GM23338 (cell line): ENCODE data around the gene SIGLEC15. TPM values are rescaled to one million over a fixed set of nuclear protein-coding genes. Genes with fewer than 3 reads are reported as not detected.
A peak's percentile ranks its signal among the peaks of the same experiment; 100 is the strongest.

Experiments
- ATAC-seq: fragments of 200-7000 bp; cut with Tn5 transposase; 3 replicates; pipeline ENCODE4 v1.9.1; 2020
- DNase-seq: peaks from one replicate; pipeline ENCODE4 v3.0.0-alpha.2; 2015; ENCODE audit warnings: low spot score
- H2AFZ ChIP-seq: fragments of 200-600 bp; sonication (generic); 2 replicates; pipeline ENCODE4 v1.8.0; 2016; ENCODE audit warnings: antibody characterized with exemption, mild to moderate bottlenecking, moderate library complexity
- H3F3A ChIP-seq: fragments of 200-600 bp; sonication (generic); replicated peaks from 2 replicates; pipeline ENCODE4 v1.8.0; 2017; ENCODE audit warnings: antibody characterized with exemption, mixed run types, low read depth
- H3K27ac ChIP-seq: fragments of 200-600 bp; sonication (generic); 2 replicates; pipeline ENCODE4 v1.6.1; 2016; ENCODE audit warnings: low read depth
- H3K27me3 ChIP-seq: fragments of 200-600 bp; sonication (generic); 2 replicates; pipeline ENCODE4 v1.8.0; 2016; ENCODE audit warnings: mild to moderate bottlenecking, mixed run types, moderate library complexity; ENCODE audit not compliant: insufficient read depth
- H3K36me3 ChIP-seq: fragments of 200-600 bp; sonication (generic); 2 replicates; pipeline ENCODE4 v1.8.0; 2016; ENCODE audit warnings: mild to moderate bottlenecking; ENCODE audit not compliant: insufficient read depth
- H3K4me1 ChIP-seq: fragments of 200-600 bp; sonication (generic); 2 replicates; pipeline ENCODE4 v1.8.0; 2016; ENCODE audit warnings: mild to moderate bottlenecking, moderate library complexity; ENCODE audit not compliant: insufficient read depth
- H3K4me2 ChIP-seq: fragments of 200-600 bp; sonication (generic); 2 replicates; pipeline ENCODE4 v1.7.1; 2017; ENCODE audit warnings: mixed run types
- H3K4me3 ChIP-seq: fragments of 200-600 bp; sonication (generic); 2 replicates; pipeline ENCODE4 v1.6.1; 2016; ENCODE audit warnings: mixed run types
- H3K79me2 ChIP-seq: fragments of 200-600 bp; sonication (generic); replicated peaks from 2 replicates; pipeline ENCODE4 v1.8.0; 2017; ENCODE audit warnings: mild to moderate bottlenecking; ENCODE audit not compliant: insufficient read depth
- H3K9me2 ChIP-seq: fragments of 200-600 bp; sonication (generic); 2 replicates; pipeline ENCODE4 v1.8.0; 2017; ENCODE audit not compliant: insufficient read depth
- H4K20me1 ChIP-seq: fragments of 200-600 bp; sonication (generic); replicated peaks from 2 replicates; pipeline ENCODE4 v1.8.0; 2017; ENCODE audit warnings: mild to moderate bottlenecking; ENCODE audit not compliant: insufficient read depth
- H3K27ac Mint-ChIP-seq: 2 replicates; pipeline ENCODE4 v1.8.0; 2020; ENCODE audit warnings: inconsistent platforms, mild to moderate bottlenecking, moderate library complexity, mixed read lengths
- H3K27me3 Mint-ChIP-seq: 3 replicates; pipeline ENCODE4 v1.8.0; 2022; ENCODE audit warnings: low read depth, mild to moderate bottlenecking, moderate library complexity, mixed read lengths, inconsistent platforms; ENCODE audit not compliant: insufficient read depth, poor library complexity
- H3K36me3 Mint-ChIP-seq: 3 replicates; pipeline ENCODE4 v1.8.0; 2021; ENCODE audit warnings: low read depth, mild to moderate bottlenecking, inconsistent platforms, moderate library complexity, mixed read lengths
- H3K4me1 Mint-ChIP-seq: 3 replicates; pipeline ENCODE4 v1.8.0; 2020; ENCODE audit warnings: mild to moderate bottlenecking, inconsistent platforms, mixed read lengths
- H3K4me3 Mint-ChIP-seq: 3 replicates; pipeline ENCODE4 v1.8.0; 2021; ENCODE audit warnings: moderate library complexity, mild to moderate bottlenecking, inconsistent platforms, mixed read lengths
- H3K9me3 Mint-ChIP-seq: 3 replicates; pipeline ENCODE4 v1.8.0; 2020; ENCODE audit warnings: moderate library complexity, mild to moderate bottlenecking, inconsistent platforms, mixed read lengths
- CREB1 ChIP-seq: fragments of 250-450 bp; sonication (Bioruptor Pico); IDR thresholded peaks from 2 replicates; pipeline ENCODE4 v1.5.0; 2020; ENCODE audit warnings: low read depth, mild to moderate bottlenecking, moderate library complexity
- EZH2 ChIP-seq: fragments of 200-600 bp; sonication (generic); IDR thresholded peaks from one replicate; pipeline ENCODE4 v1.8.0; 2017; ENCODE audit warnings: antibody characterized with exemption, mild to moderate bottlenecking, low read depth; ENCODE audit not compliant: unreplicated experiment
- EZH2phosphoT487 ChIP-seq: fragments of 200-600 bp; sonication (generic); IDR thresholded peaks from one replicate; pipeline ENCODE4 v1.8.1; 2018; ENCODE audit warnings: antibody characterized with exemption; ENCODE audit not compliant: unreplicated experiment
- JUNB ChIP-seq: IDR thresholded peaks from one replicate; pipeline ENCODE4 v1.6.1; 2016; ENCODE audit warnings: antibody characterized with exemption; ENCODE audit not compliant: unreplicated experiment
- NANOG ChIP-seq: IDR thresholded peaks from 2 replicates; pipeline ENCODE4 v1.6.1; 2016; ENCODE audit warnings: antibody characterized with exemption, borderline replicate concordance
- ZNF114 ChIP-seq: fragments of 250-450 bp; sonication (Bioruptor Pico); IDR thresholded peaks from 2 replicates; pipeline ENCODE4 v1.5.0; 2020; ENCODE audit warnings: mild to moderate bottlenecking, moderate library complexity
- polyA plus RNA-seq: library from polyadenylated mRNA; unstranded; fragments of >200 nt; fragmentation: Nextera tagmentation; extraction: Ambion mirVana; gene quantifications from 2 replicates; pipeline ENCODE4 v1.2.1, GENCODE V29; 2016
- total RNA-seq: library from RNA; depleted of rRNA; stranded (reverse); fragments of >200 nt; shearing (Covaris generic); gene quantifications from 2 replicates; pipeline ENCODE4 v1.2.3, GENCODE V29; 2014
- TF ChIP-seq, protein P1 (sequence below): IDR thresholded peaks from 2 replicates; pipeline ENCODE4 v1.6.1; 2016; ENCODE audit warnings: antibody characterized with exemption
- TF ChIP-seq, protein P2 (sequence below): IDR thresholded peaks from one replicate; pipeline ENCODE4 v1.6.1; 2018; ENCODE audit warnings: antibody characterized with exemption; ENCODE audit not compliant: unreplicated experiment
- TF ChIP-seq, protein P3 (sequence below), 2 experiments: fragments of 200-600 bp in 1 of 2; sonication (generic) in 1 of 2; conservative IDR thresholded peaks; 2 replicates each; pipeline versions ENCODE4 v1.5.1 to v1.6.1; 2016 to 2017; ENCODE audit warnings: antibody characterized with exemption in 2 of 2, low read depth in 2 of 2, mild to moderate bottlenecking in 2 of 2, moderate library complexity in 1 of 2
- TF ChIP-seq, protein P4 (sequence below): fragments of 250-450 bp; sonication (Bioruptor Pico); IDR thresholded peaks from 2 replicates; pipeline ENCODE4 v1.5.0; 2020; ENCODE audit warnings: mild to moderate bottlenecking, moderate library complexity

SIGLEC15 gene
- total and polyA plus RNA-seq, 2 experiments from 2014 or later, result 0.29 TPM; not detected in 1

DNA sequence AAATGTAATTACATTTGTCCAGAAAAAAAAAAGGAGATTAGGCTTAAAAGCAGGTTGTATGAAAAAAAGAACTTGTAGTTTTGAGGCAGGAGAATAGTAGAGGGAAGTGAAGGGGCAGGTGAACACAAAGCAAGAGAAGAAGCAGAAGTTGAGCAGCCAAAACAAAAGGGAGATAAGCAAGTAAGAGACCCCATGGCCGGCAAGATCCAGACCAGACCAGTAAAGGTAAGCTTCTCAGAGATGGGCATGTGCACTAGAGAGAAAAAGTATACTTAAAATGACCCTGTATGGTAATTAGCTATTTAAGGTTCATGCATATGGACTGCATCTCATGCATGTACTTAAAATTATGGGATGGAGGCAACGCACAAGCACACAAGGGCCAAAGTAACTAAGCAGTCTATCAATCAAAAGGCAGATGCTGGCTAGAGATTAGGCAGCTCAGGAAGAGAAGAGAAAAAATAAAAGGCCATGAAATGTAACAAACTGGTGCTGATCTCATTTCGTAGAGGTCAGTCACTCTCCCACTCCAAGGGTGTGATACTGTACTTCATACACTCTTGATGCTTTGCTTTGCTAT is 9.7 kb downstream of the SIGLEC15 start (continued):
- no peak for TF ChIP-seq EZH2phosphoT487
- no peak for TF ChIP-seq JUNB
- TF ChIP-seq ZNF114 (CRISPR knock-in tag), result no peak
- TF ChIP-seq, protein P1, sequence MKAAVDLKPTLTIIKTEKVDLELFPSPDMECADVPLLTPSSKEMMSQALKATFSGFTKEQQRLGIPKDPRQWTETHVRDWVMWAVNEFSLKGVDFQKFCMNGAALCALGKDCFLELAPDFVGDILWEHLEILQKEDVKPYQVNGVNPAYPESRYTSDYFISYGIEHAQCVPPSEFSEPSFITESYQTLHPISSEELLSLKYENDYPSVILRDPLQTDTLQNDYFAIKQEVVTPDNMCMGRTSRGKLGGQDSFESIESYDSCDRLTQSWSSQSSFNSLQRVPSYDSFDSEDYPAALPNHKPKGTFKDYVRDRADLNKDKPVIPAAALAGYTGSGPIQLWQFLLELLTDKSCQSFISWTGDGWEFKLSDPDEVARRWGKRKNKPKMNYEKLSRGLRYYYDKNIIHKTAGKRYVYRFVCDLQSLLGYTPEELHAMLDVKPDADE, result no peak

DNA sequence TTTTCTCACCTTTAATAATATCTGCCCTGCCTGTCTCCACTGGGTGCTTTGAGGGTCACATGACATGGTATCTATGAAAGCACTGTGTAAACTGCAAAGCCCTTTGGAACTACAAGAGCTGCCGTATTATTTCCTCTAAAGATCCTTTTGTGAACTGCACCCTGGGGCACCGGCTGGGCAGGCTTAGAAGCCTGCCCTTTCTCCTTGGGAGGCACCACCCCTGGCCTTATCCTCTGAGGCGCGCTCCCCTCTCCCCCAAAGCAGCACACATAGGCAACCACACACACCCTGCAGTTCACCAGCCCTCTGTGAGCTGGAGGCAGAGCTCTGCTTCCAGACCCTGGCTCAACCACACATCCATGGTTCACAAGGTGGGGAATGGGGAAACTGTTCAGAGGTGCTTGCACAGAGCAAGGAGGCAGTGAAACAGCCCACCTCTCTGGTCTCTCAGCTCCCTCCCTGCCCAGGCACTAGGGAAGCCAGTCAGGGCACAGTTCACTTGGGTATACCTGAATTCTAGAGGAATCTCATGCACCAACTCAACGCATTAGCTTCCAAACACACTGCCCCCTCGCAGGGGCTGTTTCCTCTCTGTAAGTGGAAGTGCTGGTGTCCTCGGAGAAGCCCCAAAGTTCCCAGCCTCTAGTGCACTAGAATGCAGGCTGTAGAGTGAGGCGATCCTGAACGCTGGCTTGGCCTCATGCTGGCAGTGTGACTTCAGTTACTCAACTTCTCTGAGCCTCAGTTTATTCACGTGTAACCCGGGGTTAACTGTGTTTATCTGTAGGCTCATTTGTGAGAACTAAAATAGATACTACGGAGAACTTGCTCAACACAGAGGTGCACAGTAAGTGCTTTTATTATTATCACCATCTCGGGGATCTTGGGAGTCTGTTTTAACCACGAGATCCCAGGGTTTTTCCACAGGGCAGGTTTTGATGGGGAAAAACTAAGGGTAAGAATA is 11.0 kb downstream of the SIGLEC15 start:
- peak overlapping the region; percentile 84 for H2AFZ ChIP-seq
- 0 out of 2 replicates have a peak, but pooled peaks cover 4% of the 10 kb centered on the region for H3F3A ChIP-seq
- Mint-ChIP-seq H3K9me3 (no peaks in the 10 kb centered on the region), H3K27me3 (peaks cover 15% of the 10 kb centered on the region), H3K27ac (no peak overlapping the region), H3K4me1 (peaks cover 20% of the 10 kb centered on the region), H3K36me3 (no peaks in the 10 kb centered on the region; the same call in 2 of the 3 replicates), H3K4me3 (peak overlapping the region; percentile 54; the same call in 2 of the 3 replicates)
- H3K4me1 ChIP-seq, result peaks cover 15% of the 10 kb centered on the region; the same call in 1 of the 2 replicates
- H3K27ac ChIP-seq, result no peak overlapping the region
- peak; percentile 4 for ATAC-seq
- H4K20me1 ChIP-seq, result no peaks in the 10 kb centered on the region
- H3K36me3 ChIP-seq, result no peaks in the 10 kb centered on the region
- no peaks in the 10 kb centered on the region for H3K9me2 ChIP-seq
- H3K4me2 ChIP-seq, result peak overlapping the region; percentile 75
- H3K4me3 ChIP-seq, result peak overlapping the region; percentile 50
- no peaks in the 10 kb centered on the region for H3K79me2 ChIP-seq
- DNase-seq, result no peak
- H3K27me3 ChIP-seq, result peaks cover 27% of the 10 kb centered on the region
- TF ChIP-seq EZH2 (no peak), NANOG (no peak), CREB1 (no peak), ZNF114 (CRISPR knock-in tag) (no peak)
- TF ChIP-seq, protein P2, sequence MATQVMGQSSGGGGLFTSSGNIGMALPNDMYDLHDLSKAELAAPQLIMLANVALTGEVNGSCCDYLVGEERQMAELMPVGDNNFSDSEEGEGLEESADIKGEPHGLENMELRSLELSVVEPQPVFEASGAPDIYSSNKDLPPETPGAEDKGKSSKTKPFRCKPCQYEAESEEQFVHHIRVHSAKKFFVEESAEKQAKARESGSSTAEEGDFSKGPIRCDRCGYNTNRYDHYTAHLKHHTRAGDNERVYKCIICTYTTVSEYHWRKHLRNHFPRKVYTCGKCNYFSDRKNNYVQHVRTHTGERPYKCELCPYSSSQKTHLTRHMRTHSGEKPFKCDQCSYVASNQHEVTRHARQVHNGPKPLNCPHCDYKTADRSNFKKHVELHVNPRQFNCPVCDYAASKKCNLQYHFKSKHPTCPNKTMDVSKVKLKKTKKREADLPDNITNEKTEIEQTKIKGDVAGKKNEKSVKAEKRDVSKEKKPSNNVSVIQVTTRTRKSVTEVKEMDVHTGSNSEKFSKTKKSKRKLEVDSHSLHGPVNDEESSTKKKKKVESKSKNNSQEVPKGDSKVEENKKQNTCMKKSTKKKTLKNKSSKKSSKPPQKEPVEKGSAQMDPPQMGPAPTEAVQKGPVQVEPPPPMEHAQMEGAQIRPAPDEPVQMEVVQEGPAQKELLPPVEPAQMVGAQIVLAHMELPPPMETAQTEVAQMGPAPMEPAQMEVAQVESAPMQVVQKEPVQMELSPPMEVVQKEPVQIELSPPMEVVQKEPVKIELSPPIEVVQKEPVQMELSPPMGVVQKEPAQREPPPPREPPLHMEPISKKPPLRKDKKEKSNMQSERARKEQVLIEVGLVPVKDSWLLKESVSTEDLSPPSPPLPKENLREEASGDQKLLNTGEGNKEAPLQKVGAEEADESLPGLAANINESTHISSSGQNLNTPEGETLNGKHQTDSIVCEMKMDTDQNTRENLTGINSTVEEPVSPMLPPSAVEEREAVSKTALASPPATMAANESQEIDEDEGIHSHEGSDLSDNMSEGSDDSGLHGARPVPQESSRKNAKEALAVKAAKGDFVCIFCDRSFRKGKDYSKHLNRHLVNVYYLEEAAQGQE, result no peak
- TF ChIP-seq, protein P3, sequence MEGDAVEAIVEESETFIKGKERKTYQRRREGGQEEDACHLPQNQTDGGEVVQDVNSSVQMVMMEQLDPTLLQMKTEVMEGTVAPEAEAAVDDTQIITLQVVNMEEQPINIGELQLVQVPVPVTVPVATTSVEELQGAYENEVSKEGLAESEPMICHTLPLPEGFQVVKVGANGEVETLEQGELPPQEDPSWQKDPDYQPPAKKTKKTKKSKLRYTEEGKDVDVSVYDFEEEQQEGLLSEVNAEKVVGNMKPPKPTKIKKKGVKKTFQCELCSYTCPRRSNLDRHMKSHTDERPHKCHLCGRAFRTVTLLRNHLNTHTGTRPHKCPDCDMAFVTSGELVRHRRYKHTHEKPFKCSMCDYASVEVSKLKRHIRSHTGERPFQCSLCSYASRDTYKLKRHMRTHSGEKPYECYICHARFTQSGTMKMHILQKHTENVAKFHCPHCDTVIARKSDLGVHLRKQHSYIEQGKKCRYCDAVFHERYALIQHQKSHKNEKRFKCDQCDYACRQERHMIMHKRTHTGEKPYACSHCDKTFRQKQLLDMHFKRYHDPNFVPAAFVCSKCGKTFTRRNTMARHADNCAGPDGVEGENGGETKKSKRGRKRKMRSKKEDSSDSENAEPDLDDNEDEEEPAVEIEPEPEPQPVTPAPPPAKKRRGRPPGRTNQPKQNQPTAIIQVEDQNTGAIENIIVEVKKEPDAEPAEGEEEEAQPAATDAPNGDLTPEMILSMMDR (conservative IDR thresholded peaks at IDR 0.05; ENCODE audit: low read depth in 2 of 2), result no peak
- TF ChIP-seq, protein P4, sequence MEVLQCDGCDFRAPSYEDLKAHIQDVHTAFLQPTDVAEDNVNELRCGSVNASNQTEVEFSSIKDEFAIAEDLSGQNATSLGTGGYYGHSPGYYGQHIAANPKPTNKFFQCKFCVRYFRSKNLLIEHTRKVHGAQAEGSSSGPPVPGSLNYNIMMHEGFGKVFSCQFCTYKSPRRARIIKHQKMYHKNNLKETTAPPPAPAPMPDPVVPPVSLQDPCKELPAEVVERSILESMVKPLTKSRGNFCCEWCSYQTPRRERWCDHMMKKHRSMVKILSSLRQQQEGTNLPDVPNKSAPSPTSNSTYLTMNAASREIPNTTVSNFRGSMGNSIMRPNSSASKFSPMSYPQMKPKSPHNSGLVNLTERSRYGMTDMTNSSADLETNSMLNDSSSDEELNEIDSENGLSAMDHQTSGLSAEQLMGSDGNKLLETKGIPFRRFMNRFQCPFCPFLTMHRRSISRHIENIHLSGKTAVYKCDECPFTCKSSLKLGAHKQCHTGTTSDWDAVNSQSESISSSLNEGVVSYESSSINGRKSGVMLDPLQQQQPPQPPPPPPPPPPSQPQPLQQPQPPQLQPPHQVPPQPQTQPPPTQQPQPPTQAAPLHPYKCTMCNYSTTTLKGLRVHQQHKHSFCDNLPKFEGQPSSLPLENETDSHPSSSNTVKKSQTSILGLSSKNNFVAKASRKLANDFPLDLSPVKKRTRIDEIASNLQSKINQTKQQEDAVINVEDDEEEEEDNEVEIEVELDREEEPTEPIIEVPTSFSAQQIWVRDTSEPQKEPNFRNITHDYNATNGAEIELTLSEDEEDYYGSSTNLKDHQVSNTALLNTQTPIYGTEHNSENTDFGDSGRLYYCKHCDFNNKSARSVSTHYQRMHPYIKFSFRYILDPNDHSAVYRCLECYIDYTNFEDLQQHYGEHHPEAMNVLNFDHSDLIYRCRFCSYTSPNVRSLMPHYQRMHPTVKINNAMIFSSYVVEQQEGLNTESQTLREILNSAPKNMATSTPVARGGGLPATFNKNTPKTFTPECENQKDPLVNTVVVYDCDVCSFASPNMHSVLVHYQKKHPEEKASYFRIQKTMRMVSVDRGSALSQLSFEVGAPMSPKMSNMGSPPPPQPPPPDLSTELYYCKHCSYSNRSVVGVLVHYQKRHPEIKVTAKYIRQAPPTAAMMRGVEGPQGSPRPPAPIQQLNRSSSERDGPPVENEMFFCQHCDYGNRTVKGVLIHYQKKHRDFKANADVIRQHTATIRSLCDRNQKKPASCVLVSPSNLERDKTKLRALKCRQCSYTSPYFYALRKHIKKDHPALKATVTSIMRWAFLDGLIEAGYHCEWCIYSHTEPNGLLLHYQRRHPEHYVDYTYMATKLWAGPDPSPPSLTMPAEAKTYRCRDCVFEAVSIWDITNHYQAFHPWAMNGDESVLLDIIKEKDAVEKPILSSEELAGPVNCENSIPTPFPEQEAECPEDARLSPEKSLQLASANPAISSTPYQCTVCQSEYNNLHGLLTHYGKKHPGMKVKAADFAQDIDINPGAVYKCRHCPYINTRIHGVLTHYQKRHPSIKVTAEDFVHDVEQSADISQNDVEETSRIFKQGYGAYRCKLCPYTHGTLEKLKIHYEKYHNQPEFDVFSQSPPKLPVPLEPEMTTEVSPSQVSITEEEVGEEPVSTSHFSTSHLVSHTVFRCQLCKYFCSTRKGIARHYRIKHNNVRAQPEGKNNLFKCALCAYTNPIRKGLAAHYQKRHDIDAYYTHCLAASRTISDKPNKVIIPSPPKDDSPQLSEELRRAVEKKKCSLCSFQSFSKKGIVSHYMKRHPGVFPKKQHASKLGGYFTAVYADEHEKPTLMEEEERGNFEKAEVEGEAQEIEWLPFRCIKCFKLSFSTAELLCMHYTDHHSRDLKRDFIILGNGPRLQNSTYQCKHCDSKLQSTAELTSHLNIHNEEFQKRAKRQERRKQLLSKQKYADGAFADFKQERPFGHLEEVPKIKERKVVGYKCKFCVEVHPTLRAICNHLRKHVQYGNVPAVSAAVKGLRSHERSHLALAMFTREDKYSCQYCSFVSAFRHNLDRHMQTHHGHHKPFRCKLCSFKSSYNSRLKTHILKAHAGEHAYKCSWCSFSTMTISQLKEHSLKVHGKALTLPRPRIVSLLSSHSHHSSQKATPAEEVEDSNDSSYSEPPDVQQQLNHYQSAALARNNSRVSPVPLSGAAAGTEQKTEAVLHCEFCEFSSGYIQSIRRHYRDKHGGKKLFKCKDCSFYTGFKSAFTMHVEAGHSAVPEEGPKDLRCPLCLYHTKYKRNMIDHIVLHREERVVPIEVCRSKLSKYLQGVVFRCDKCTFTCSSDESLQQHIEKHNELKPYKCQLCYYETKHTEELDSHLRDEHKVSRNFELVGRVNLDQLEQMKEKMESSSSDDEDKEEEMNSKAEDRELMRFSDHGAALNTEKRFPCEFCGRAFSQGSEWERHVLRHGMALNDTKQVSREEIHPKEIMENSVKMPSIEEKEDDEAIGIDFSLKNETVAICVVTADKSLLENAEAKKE (CRISPR knock-in tag), result no peak
